ENCODE results near the gene PYGO2.
"Not testable (repeated sequence)": the region's sequence is repeated elsewhere in the genome, so short reads cannot be mapped to it uniquely, and the experiment has no call there.

Gene PYGO2

DNA sequence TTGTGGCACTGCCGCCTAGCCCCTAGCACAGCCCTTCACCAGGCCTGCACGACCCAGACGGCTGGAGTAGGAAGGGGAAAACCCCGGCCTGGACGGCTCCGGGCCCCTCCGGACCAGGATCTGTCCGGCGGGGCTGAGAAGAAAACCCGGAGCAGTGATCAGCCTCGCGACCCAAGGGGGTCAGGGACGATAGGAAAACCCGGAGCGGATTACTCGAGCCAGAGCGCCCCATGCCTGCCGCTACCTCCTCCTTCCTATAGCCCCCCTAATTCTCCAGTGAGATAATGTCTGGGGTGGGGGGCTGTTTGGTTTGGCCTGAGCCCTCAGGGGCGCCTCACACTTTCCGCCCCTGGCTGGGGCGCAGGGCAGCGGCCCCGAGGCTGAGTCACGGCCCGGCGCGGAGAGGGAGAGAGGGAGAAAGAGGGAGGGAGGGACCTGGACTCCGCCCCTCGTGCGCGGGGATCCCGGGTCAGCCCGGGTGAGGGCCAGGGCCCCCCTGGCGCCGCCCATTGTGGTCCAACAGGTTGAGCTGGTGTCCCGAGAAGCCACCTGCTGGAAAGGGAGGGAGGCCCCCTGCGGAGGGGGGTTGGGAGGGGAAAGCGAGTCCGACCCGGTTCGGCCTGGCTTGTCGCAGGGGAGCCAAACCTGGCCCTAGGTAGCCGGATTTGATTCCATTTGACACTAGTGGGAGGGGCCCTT lies 39.3 kb upstream of the PYGO2 start:
- intact Hi-C loops (cut with DNase I) = no loop called here
- DNase-seq = peak; percentile 76 to 96 (median 80)

- DNase-seq = peak in 2 of 10 donors; percentile 46 to 72
- intact Hi-C loops (cut with DNase I) = no loop called here
Measured at GRCh38 chr1:155000411-155000725, 38.8 kb upstream of the PYGO2 start.

DNA sequence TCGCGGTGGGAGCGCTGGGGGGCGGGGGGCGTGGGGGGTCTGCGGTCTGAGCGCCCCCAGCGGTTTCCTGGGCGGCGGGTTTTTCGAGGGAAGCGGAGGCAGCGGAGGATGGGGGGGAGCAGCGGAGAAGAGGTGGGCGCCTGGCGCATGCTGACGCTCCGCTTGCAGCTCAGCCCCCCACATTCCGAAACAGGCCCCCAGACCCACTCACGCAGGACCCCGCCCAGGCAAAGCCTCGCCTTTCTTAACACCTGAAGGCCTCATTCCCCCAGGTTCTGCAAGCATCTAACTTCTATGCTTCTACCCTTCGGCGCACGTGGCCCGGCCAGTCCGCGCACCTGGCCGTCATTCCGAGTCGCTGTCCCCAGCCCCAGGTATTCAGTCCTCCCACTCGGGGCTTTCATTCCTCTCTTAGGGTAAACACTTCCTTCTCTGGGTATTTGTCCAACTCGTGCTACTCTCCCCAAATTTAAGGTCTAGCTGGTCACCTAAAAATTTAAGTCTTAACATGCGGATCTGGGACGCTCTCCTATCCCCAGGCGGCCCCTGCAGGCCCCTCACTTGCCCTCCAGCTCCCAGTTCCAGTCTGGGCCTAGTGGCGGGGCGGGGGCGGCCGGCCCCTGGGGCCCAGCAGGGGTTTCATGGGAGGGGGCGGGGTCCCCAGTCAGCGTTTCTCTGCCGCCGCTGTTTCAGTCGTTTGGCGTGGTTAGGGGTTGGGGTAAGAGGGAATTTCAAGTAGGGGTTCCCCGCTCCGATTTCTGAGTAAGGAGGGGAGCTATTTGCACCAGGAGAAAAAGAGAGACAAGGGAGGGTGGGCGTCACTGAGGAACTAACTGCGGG lies 38.2 kb upstream of the PYGO2 start:
- intact Hi-C loops (cut with DNase I) = loop anchor here (5.0 kb wide), 1 partner anchor 37 kb away; the partner anchor contains the start of gene PYGO2
- DNase-seq = peak in 2 of 10 donors; percentile 52 to 75

GRCh38 chr1:154998818-154999570 lies 37.4 kb upstream of the PYGO2 start:
- DNase-seq = peak; percentile 15 to 93 (median 69)
- intact Hi-C loops (cut with DNase I) = loop anchor here (5.0 kb wide), 1 partner anchor 37 kb away; the partner anchor contains the start of gene PYGO2

DNA sequence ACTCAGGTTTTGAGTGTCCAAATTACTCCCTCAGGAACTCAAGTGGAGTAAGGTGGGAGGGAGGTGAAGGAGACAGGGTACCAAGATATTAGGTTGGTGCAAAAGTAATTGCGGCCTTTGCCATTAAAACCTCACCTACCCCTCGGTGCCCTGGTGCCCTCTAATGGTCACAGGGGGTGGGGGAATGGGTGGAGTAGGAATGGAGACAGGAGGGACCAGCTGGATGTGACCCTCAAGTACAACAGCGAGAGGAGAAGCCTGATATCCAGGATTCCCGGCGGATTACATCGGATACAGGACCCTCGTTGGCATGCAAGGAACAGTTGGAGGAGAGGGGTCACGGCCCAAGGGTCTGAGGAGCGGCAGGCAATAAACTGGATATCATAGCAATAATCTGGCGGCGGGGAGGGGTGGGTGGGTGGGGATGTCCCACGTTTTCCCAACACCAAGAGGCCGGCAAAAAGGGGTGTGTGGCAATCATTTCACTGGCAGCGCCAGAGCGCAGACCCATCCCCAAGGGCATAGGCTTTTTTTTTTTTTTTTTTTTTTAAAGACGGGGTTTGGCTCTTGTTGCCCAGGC lies 36.7 kb upstream of the PYGO2 start:
- intact Hi-C loops (cut with DNase I) = loop anchor here (5.0 kb wide), 1 partner anchor 36 kb away; the partner anchor contains the start of gene PYGO2

GRCh38 chr1:154996966-154997701 lies 35.6 kb upstream of the PYGO2 start:
- intact Hi-C loops (cut with DNase I) = loop anchor here (5.0 kb wide), 1 partner anchor 35 kb away; the partner anchor contains the start of gene PYGO2

More for the DNA sequence above, 36.7 kb upstream of the PYGO2 start:
- peak in 2 of 10 donors; percentile 24 to 31 for DNase-seq

DNA sequence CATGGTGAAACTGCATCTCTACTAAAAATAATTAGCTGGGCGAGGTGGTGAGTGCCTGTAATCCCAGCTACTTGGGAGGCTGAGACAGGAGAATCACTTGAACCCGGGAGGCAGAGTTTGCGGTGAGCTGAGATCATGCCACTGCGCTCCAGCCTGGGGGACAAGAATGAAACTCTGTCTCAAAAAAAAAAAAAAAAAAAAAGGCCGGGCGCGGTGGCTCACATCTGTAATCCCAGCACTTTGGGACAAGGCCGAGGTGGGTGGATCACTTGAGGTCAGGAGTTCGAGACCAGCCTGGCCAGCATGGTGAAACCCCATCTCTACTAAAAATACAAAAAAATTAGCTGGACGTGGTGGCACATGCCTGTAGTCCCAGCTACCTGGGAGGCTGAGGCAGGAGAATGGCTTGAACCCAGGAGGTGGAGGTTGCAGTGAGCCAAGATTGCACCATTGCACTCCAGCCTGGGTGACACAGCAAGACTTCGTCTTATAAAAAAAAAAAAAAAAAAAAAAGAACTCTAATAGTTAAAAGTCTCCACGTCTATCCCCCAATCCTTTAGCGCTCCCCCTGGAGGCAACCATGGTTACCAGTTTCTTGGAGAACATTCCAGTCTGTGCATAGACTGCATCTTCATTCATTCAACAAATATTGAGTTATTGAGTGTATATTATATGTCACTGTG lies 33.9 kb upstream of the PYGO2 start:
- intact Hi-C loops (cut with DNase I) = loop anchor here (5.0 kb wide), 1 partner anchor 33 kb away; the partner anchor contains the start of gene PYGO2
- DNase-seq = peak in 2 of 10 donors; percentile 31 to 54

More at GRCh38 chr1:154996966-154997701, 35.6 kb upstream of the PYGO2 start:
- DNase-seq = peak in 2 of 10 donors; percentile 39 to 59

- intact Hi-C loops (cut with DNase I) = no loop called here
- DNase-seq = peak in 2 of 10 donors; percentile 20 to 35
Measured at GRCh38 chr1:154994591-154994990, 33.0 kb upstream of the PYGO2 start.

DNA sequence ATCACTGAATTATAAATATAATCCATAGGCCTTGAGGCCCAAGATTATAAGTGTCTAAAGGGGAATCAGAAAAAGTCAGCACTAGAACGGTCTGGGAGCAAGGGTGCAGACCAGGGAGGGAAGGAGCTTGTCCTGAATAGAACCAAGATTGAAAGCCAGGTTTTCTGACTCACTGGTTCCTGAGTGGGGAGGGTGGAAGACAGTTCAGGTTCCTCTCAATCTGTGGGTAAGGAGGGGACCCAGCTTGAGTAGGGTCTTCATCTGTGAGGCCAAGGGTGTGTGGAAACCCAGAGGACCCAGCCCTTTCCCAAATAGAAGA lies 32.6 kb upstream of the PYGO2 start:
- intact Hi-C loops (cut with DNase I) = no loop called here
- no peak for DNase-seq

GRCh38 chr1:154993572-154994268 lies 32.1 kb upstream of the PYGO2 start, which contains the start of gene LENEP:
Gene LENEP (plus strand): TSS chr1:154993586. CDS start chr1:154993608, 22 bp downstream.
- intact Hi-C loops (cut with DNase I) = no loop called here
- DNase-seq = peak in 3 of 10 donors; percentile 8 to 72 (median 55)

- DNase-seq = peak in 3 of 10 donors; percentile 9 to 37 (median 34)
- intact Hi-C loops (cut with DNase I) = no loop called here
Measured at GRCh38 chr1:154992721-154993571, 31.4 kb upstream of the PYGO2 start.

DNA sequence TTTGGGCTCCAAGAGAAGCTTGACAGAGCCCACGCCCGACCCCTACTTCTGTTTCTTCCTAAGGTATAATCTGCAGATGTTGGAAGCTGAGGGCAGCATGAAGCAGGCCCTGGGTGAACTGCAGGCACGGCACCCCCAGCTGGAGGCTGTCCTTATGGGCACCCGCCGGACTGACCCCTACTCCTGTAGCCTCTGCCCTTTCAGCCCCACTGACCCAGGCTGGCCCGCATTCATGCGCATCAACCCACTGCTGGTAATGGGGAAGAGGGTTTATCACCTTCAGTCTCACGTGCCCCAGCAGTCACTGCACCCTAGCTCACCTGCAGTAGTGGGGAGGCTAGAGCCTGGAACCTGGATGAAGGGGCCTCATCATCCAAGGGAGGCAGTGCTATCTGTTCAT lies 28.7 kb upstream of the PYGO2 start:
- intact Hi-C loops (cut with DNase I) = no loop called here
- peak in 3 of 10 donors; percentile 20 to 64 (median 37) for DNase-seq

DNA sequence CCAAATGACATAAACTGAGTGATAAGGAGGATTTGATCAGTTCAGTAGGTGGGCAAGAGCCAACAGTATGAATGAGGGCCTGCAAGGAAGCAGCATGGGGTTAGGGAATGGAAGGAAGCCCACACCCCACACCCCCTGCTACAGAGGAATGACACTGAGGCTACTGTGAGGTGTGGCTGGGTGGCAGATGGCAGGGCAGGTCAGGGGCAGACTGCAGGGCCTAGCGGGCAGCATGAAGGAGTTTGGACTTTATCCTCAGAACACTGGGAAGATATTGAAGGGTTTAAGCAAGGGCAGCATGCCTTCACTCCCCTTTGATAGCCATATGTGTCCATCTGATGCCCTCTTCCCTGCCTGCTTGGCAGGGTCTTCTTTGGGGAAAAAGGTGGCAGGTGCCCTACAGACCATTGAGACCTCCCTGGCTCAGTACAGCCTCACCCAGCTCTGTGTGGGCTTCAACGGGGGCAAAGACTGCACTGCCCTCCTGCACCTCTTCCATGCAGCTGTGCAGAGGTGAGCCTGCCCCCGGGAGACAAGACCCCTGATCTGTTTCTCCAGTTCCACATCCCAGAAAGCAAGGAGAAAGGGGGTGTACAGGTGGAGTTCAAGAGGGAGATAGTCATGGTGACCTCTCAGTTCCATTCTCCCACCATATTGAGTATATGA lies 27.7 kb upstream of the PYGO2 start:
- intact Hi-C loops (cut with DNase I) = no loop called here
- DNase-seq = peak in 1 of 10 donors; percentile 12

DNA sequence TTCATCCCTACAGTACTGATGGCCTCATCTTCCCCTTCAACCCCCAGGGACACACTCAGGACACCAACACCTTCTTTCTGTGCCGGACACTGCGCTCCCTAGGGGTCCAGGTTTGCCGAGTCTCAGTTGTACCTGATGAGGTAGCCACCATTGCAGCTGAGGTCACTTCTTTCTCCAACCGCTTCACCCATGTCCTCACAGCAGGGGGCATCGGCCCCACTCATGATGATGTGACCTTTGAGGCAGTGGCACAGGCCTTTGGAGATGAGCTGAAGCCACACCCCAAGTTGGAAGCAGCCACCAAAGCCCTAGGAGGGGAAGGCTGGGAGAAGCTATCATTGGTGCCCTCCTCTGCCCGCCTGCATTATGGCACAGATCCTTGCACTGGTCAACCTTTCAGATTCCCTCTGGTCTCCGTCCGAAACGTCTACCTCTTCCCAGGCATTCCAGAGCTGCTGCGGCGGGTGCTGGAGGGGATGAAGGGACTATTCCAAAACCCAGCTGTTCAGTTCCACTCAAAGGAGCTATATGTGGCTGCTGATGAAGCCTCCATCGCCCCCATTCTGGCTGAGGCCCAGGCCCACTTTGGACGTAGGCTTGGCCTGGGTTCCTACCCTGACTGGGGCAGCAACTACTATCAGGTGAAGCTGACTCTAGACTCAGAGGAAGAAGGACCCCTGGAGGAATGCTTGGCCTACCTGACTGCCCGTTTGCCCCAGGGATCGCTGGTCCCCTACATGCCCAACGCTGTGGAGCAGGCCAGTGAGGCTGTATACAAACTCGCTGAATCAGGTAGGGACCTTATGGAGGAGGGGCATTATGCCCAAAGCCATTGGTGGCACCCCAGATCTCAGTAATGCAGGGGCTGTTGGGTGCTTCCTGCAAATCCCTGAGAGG lies 26.7 kb upstream of the PYGO2 start:
- peak in 2 of 10 donors; percentile 37 to 55 for DNase-seq
- intact Hi-C loops (cut with DNase I) = no loop called here

DNA sequence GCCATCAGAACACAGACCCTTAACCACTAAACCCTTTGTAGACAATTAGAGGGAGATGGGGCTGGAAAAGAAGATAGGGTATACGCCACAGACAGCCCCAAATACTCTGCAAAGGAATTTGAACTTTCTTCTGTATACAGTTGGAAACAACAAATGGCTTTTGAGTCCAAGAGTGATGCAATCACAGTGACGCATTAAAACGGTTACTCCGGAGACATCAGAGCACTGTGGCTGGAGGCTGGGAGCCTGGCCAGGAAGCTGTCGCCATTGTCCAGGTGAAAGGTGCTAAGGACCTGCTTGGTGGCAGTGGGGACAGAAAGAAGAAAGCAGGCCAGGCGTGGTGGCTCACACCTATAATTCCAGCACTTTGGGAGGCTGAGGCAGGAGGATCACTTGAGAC lies 25.7 kb upstream of the PYGO2 start:
- intact Hi-C loops (cut with DNase I) = no loop called here
- DNase-seq = peak in 1 of 10 donors; percentile 10

DNA sequence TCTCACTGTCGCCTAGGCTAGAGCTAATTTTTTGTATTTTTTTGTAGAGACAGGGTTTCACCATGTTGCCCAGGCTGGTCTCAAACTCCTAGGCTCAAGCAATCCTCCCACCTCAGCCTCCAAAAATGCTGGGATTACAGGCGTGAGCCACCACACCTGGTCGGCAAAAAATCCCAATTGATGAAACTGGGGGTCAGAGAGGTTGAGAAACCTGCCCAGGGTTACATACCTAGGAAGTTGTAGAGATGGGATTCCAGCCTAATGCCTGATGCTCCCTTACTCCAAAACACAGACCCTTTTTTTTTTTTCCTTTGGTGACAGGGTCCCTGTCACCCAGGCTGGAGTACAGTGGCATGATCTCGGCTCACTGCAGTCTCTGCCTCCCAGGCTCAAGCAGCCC lies 25.2 kb upstream of the PYGO2 start:
- intact Hi-C loops (cut with DNase I); DNase-seq: not testable (repeated sequence)
